Stimulated activated naive CD8-positive, alpha-beta T cell treated with anti-CD3 and anti-CD28 coated beads, Interleukin-15, Interleukin-2, amounts not matched to agents 100 U/mL and 50 U/mL, for 24 hours (primary cell): ENCODE data around the gene PLPPR1.
A peak's percentile ranks its signal among the peaks of the same experiment; 100 is the strongest.

ENCODE experiments used
- ATAC-seq: fragments of 150-1000 bp; cut with Tn5 transposase; one replicate; pipeline ENCODE4 v1.10.0; 2021
- DNase-seq: peaks from one replicate; pipeline ENCODE4 v3.0.0; 2021

Gene PLPPR1

DNA sequence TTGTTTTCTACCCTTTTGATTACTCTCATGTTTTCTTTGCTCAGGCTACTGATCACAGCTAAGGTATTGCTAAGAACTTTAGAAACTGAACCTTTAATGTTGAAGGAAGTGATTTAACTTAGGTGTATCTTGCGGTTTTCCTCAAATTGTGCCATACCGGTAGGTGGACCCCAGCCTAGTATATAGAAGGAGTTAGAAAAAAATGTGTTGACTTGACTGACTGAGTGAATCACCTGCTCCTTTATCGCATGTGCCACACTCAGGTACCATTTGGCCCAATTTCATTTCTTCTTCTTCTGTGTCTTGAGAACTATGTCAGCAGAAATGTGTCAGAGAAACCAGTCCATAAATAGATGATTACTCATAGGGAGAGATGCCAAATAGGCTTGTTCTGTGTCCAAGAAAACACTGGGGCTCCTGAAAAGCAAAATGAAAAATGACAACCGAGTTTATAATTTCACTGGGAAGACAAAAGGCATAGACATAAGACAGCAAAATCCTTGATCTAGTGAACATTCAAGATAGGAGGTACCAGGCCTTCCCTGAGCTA is 19.4 kb downstream of the PLPPR1 start:
- no peak for ATAC-seq

GRCh38 chr9:101050650-101051049 is 22.1 kb downstream of the PLPPR1 start:
- no peak for DNase-seq
- ATAC-seq: no peak

More for the DNA sequence above, 19.4 kb downstream of the PLPPR1 start:
- no peak for DNase-seq

DNA sequence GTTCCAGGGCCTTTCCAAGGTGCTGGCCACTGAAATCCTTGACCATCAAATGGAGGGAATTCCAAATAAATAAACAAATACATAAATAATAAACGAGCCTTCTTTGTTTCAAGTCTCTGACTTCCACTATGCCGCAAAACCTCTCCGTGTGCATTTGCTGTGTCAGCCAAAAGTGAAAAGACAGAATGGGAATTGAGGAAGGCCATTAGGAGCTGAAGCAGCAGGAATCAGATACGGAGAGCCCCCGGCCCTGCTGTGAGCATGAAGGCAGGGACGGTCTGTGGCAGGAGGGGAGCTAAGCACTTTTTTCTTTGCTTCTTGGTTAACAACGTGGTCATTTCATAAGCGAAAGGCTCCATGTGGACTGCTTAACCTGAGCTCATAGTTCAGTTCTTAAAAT is 26.1 kb downstream of the PLPPR1 start:
- DNase-seq (no peak), ATAC-seq (no peak)

GRCh38 chr9:101055516-101055915 is 27.0 kb downstream of the PLPPR1 start:
- DNase-seq: no peak
- no peak for ATAC-seq

GRCh38 chr9:101062686-101063085 is 34.2 kb downstream of the PLPPR1 start:
- no peak for ATAC-seq
- no peak for DNase-seq

DNA sequence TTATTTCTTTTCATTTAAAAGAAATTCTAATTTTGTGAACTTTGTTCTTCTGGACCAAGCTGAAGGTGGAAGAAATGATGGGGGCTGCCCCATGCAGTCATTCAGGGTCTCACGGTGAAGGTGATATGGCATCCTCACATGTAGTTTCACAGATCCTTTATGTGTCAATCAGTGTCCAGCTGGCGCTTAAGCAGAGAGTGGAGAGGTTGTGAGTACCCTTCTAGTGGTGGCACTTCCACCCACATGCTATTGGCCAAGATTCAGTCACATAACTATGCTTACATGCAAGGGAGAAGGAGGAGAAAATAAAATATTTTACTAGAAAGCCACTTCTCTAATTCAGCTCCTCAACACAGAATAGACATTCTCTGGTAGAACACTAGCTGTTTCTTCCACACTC is 34.7 kb downstream of the PLPPR1 start:
- ATAC-seq (no peak), DNase-seq (no peak)

DNA sequence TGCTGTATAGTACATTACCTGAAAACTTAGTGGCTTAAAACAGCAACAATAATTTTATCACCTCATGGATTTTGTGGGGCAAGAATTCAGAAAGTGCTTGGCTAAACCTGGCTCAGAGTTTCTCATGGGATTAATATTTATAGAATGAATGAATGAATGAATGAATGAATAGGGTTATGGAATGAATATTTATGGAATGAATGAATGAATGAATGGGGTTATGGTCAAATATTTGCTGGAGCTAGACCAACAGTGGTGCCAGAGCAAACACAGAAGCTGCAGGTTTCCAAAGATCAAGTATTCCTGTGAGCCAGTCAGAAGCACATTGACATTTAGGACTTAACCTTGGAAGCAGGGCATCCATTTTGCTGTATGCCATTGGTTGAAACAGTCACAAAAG is 35.7 kb downstream of the PLPPR1 start:
- ATAC-seq: no peak
- no peak for DNase-seq

- DNase-seq (no peak), ATAC-seq (no peak)
These were observed 37.4 kb downstream of the PLPPR1 start for GRCh38 chr9:101065930-101066329.

- ATAC-seq: no peak
These were observed 40.2 kb downstream of the PLPPR1 start for GRCh38 chr9:101068696-101069095.

GRCh38 chr9:101072259-101072658 is 43.7 kb downstream of the PLPPR1 start:
- DNase-seq (no peak), ATAC-seq (no peak)

More at GRCh38 chr9:101068696-101069095, 40.2 kb downstream of the PLPPR1 start:
- no peak for DNase-seq

GRCh38 chr9:101073122-101073521 is 44.6 kb downstream of the PLPPR1 start:
- no peak for DNase-seq
- ATAC-seq: no peak

GRCh38 chr9:101081641-101082040 is 53.1 kb downstream of the PLPPR1 start:
- ATAC-seq (no peak), DNase-seq (no peak)

GRCh38 chr9:101083448-101084202 is 55.1 kb downstream of the PLPPR1 start:
- DNase-seq (no peak), ATAC-seq (no peak)

GRCh38 chr9:101087426-101087825 is 58.9 kb downstream of the PLPPR1 start:
- DNase-seq (no peak), ATAC-seq (no peak)

GRCh38 chr9:101092922-101093321 is 64.4 kb downstream of the PLPPR1 start:
- no peak for DNase-seq
- ATAC-seq: no peak

DNA sequence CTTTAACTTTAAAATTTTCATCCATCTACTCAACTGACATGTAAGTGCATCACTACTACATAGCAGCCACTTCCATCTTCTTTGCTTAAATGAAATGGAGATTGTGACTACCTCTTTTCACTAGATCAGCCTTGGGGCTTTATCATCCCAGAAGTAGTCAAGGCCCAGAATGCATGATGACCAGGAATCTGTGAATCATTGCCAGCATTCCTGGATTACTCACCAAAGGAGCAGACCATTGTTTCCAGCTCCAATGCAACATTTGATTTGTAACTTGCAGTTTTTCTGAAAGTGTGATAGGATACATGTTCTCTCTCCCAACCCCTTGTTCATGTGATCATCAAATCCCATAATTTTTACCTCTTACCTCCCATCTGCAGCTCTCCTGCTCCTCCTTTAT is 65.1 kb downstream of the PLPPR1 start:
- DNase-seq (no peak), ATAC-seq (no peak)

DNA sequence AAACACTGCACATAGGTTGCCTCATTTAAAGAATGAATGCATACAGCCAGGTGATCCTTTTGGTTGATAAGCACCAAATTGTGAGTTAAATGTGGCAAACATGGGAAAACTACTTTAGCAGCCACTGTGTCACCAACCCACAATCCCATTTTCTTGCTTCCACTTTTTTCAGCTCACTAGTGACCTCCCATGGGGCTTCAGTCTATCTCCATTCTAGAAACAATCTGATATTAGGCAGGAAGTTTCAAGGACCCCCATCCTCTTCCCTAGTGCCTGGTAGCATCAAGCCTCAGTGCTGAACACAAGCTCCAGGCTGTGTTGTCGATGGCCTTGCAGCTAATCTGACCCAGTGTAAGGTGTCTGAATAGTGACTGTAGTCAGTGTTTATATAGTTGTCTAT is 66.2 kb downstream of the PLPPR1 start:
- DNase-seq (no peak), ATAC-seq (no peak)

DNA sequence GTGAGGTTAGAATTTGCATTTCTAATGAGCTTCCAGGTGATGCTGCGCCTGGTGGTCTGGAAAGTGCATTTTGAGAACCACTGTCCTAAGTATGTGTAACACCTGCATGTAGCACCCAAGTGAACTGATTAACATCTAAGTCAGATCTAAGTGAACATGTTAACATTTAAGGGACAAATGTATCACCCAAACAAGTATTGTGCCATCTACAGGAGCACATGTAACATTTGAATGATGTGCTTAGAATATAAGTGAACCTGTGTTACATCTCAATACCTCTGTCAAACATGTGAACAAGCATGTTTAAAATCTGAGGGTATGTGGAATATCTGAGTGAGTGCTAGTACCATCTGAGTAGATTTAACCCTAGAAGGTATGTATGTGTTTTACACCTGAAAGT is 68.7 kb downstream of the PLPPR1 start:
- ATAC-seq (no peak), DNase-seq (no peak)

GRCh38 chr9:101098392-101098791 is 69.9 kb downstream of the PLPPR1 start:
- DNase-seq (no peak), ATAC-seq (no peak)

- DNase-seq (no peak), ATAC-seq (no peak)
These were observed 85.8 kb downstream of the PLPPR1 start for GRCh38 chr9:101114317-101114716.

DNA sequence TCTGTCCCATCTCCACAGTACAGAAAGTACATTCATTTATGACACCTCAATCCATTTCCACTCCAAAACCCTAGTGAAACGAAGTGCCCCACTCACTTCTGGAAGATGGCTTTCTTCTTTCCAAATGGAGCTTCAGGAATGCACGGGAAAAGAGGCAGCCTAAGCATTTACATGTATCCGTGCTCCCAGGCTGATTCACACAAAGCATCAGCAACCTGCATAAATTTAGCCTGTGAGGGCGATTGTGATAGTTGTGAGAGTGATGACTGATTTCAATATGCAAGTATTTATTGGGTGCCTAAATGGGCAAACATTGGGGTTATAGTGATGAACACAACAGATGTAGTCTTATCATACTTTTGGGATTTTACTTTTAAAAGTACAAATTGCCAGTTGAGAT is 86.6 kb downstream of the PLPPR1 start:
- DNase-seq: no peak
- no peak for ATAC-seq

DNA sequence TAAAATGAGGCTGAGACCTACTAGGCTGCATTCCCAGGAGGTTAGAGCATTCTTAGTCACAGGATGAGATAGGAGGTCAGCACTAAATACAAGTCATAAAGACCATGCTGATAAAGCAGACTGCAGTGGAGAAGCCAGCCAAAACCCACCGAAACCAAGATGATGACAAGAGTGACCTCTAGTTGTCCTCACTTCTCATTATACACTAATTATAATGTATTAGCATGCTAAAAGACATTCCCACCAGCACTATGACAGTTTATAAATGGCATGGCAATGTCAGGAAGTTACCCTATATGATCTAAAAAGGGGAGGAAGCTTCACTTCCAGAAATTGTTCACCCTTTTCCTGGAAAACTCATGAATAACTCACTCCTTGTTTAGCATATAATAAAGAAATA is 88.6 kb downstream of the PLPPR1 start:
- DNase-seq (no peak), ATAC-seq (no peak)

DNA sequence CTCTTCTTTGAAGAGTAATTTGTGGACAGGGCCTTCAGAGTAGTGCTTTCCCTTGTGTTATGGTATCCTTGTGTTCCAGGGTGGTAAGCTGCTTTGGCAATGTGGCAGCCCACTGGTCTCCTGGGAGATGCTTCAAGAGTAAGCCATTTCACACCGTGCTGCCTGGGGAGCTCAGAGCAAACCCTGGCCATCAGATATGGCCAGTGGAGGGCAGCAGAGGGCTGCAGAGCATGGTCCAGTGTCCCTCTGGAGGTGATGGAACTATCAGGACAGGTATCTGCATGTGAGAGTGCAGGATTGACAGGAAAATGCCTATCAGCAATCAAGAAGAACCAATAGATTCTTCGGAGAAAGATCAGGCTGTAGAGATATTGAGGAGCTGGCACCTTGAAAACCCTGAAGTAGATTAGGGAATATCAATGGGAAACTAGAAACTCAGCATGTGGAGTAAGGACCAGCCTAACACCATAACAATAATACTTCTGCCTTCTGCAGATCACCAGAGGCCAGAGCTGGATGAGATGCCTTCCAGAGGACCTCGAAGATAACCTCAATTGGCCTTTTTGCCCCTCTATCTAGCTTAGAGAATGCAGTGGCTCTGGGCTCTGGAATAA is 90.8 kb downstream of the PLPPR1 start:
- ATAC-seq (peak; percentile 46), DNase-seq (peak; percentile 36)
